Measurements from ENCODE around the gene UXT. TPM values are rescaled to one million over a fixed set of nuclear protein-coding genes. Genes with fewer than 3 reads are reported as not detected.

The UXT gene
- total and polyA plus RNA-seq, 9 donors = 77.4 to 118 (median 85.5) TPM

GRCh38 chrX:47620303-47620685, 38.7 kb downstream of the UXT start:
- Histone ChIP-seq H3K36me3 (ENCODE audit: control insufficient read depth, insufficient read depth, low read length) (no peaks in the 10 kb centered on the region), H3K4me3 (ENCODE audit: low read length) (no peak overlapping the region), H3K4me1 (ENCODE audit: control insufficient read depth, insufficient read depth, low read length) (peaks cover 4% of the 10 kb centered on the region), H3K27me3 (ENCODE audit: control insufficient read depth, insufficient read depth, low read length) (peaks cover 5% of the 10 kb centered on the region), H3K9me3 (replicated peaks; ENCODE audit: control insufficient read depth, low read depth, low read length) (no peaks in the 10 kb centered on the region), H3K27ac (ENCODE audit: low read length) (no peak overlapping the region)
- 80% methylated on average over 1 of the region's 9 CpGs for WGBS (ENCODE audit: insufficient coverage)
- DNase-seq = no peak

GRCh38 chrX:47619486-47620302, 39.3 kb downstream of the UXT start, which contains the start of gene SYN1:
Gene SYN1, minus strand, starts transcription at chrX:47619857. Its CDS starts 129 bp downstream, at chrX:47619728.
- Histone ChIP-seq H3K36me3 (ENCODE audit: control insufficient read depth, insufficient read depth, low read length) (no peaks in the 10 kb centered on the region), H3K27ac (ENCODE audit: low read length) (no peak within 1 kb of the TSS), H3K4me3 (ENCODE audit: low read length) (peak within 1 kb of the TSS; percentile 17), H3K4me1 (ENCODE audit: control insufficient read depth, insufficient read depth, low read length) (peaks cover 4% of the 10 kb centered on the region), H3K9me3 (replicated peaks; ENCODE audit: control insufficient read depth, low read depth, low read length) (no peaks in the 10 kb centered on the region), H3K27me3 (ENCODE audit: control insufficient read depth, insufficient read depth, low read length) (peaks cover 5% of the 10 kb centered on the region)
- peak; percentile 89 for DNase-seq
- 32% methylated on average over 63 of the region's 88 CpGs for WGBS (ENCODE audit: insufficient coverage)

DNA sequence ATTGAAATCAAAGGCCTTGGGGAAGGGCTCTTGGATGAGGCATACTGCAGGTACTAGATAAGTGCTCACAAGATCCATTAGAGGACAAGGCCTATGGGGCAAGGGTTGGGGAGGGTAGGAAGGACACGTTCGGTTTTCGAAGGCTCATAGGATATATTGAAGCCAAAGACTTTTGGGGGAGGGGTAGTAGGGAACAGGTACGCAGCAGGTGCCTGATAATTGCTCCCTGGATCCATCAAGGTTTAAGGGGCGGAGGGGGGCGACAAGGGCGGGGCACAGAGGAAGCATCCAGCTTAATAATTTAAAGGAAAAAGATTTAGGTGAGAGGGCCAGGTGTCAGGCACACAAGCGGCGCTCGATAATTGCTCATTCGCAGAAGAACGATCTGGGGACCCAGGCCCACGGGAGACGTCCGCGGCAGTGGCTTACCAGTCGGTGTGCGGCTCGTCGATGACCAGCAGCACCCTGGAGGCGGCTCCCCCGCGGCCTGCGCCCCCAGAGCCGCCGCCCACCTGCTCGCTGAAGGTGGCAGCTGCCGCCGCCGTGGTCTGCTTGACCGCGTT, 40.0 kb downstream of the UXT start:
- Histone ChIP-seq H3K4me1 (ENCODE audit: control insufficient read depth, insufficient read depth, low read length) (peaks cover 4% of the 10 kb centered on the region), H3K9me3 (replicated peaks; ENCODE audit: control insufficient read depth, low read depth, low read length) (no peaks in the 10 kb centered on the region), H3K27ac (ENCODE audit: low read length) (no peak overlapping the region), H3K27me3 (ENCODE audit: control insufficient read depth, insufficient read depth, low read length) (peaks cover 6% of the 10 kb centered on the region), H3K4me3 (ENCODE audit: low read length) (no peak overlapping the region), H3K36me3 (ENCODE audit: control insufficient read depth, insufficient read depth, low read length) (no peaks in the 10 kb centered on the region)
- DNase-seq = no peak
- WGBS (ENCODE audit: insufficient coverage) = 46% methylated on average over 30 of the region's 32 CpGs

GRCh38 chrX:47614618-47615017, 44.4 kb downstream of the UXT start:
- H3K9me3 ChIP-seq (replicated peaks; ENCODE audit: control insufficient read depth, low read depth, low read length) = no peaks in the 10 kb centered on the region
- H3K4me1 ChIP-seq (ENCODE audit: control insufficient read depth, insufficient read depth, low read length) = peaks cover 2% of the 10 kb centered on the region
- peaks cover 8% of the 10 kb centered on the region for H3K27me3 ChIP-seq (ENCODE audit: control insufficient read depth, insufficient read depth, low read length)
- 66% methylated on average over 4 of the region's 5 CpGs for WGBS (ENCODE audit: insufficient coverage)
- no peak overlapping the region for H3K27ac ChIP-seq (ENCODE audit: low read length)
- H3K4me3 ChIP-seq (ENCODE audit: low read length) = no peak overlapping the region
- DNase-seq = no peak
- no peaks in the 10 kb centered on the region for H3K36me3 ChIP-seq (ENCODE audit: control insufficient read depth, insufficient read depth, low read length)

GRCh38 chrX:47613082-47613481, 45.9 kb downstream of the UXT start:
- whole genome bisulfite sequencing (ENCODE audit: insufficient coverage) = 80% methylated on average over 6 of the region's 8 CpGs
- Histone ChIP-seq H3K4me3 (ENCODE audit: low read length) (no peak overlapping the region), H3K36me3 (ENCODE audit: control insufficient read depth, insufficient read depth, low read length) (no peaks in the 10 kb centered on the region)

DNA sequence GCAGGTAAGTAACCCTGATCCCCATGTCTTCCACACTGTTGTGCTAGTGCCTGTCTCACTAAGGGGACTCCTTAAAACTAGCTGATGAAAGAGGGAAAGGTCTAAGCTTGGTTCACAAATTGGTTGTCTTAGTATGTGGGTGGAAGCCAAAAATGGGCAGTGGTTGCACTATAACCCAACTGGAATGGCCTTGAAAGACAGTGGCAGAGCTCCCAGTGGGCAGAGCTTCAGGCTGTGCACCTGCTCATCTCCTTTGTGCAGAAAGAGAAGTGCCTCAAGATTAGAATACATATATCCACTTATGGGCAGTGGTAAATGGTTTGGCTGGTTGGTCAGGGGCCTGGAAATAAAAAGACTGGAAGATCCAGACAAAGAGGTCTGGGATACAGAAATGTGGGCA, 46.6 kb downstream of the UXT start:
- no peak overlapping the region for H3K27ac ChIP-seq (ENCODE audit: low read length)
- no peak for DNase-seq
- no peak overlapping the region for H3K4me3 ChIP-seq (ENCODE audit: low read length)
- H3K36me3 ChIP-seq (ENCODE audit: control insufficient read depth, insufficient read depth, low read length) = no peaks in the 10 kb centered on the region
- H3K4me1 ChIP-seq (ENCODE audit: control insufficient read depth, insufficient read depth, low read length) = no peaks in the 10 kb centered on the region
- no peaks in the 10 kb centered on the region for H3K9me3 ChIP-seq (replicated peaks; ENCODE audit: control insufficient read depth, low read depth, low read length)
- peaks cover 8% of the 10 kb centered on the region for H3K27me3 ChIP-seq (ENCODE audit: control insufficient read depth, insufficient read depth, low read length)

More at GRCh38 chrX:47613082-47613481, 45.9 kb downstream of the UXT start:
- H3K9me3 ChIP-seq (replicated peaks; ENCODE audit: control insufficient read depth, low read depth, low read length) = no peaks in the 10 kb centered on the region
- H3K27me3 ChIP-seq (ENCODE audit: control insufficient read depth, insufficient read depth, low read length) = peaks cover 8% of the 10 kb centered on the region
- DNase-seq = no peak
- no peak overlapping the region for H3K27ac ChIP-seq (ENCODE audit: low read length)
- no peaks in the 10 kb centered on the region for H3K4me1 ChIP-seq (ENCODE audit: control insufficient read depth, insufficient read depth, low read length)

DNA sequence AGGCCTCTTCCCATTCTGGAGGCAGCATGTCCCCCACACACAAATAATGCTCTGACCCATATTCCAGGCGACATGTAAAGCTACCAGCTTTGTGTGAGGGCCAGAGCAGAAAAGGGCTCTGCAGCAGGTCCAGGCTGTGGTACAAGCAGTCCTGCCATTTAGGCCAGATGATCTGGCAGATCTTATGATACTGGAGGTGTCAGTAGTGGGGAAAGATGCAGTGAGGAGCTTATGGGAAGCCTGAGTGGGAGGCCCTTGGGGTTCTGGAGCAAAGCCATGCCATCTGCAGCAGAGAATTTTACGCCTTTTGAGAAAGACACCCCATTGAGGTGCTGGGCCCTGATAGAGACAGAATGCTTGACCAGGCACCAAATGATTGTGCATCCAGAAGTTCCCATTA, 47.1 kb downstream of the UXT start:
- Histone ChIP-seq H3K4me3 (ENCODE audit: low read length) (no peak overlapping the region), H3K36me3 (ENCODE audit: control insufficient read depth, insufficient read depth, low read length) (no peaks in the 10 kb centered on the region), H3K27ac (ENCODE audit: low read length) (no peak overlapping the region), H3K27me3 (ENCODE audit: control insufficient read depth, insufficient read depth, low read length) (peaks cover 8% of the 10 kb centered on the region), H3K9me3 (replicated peaks; ENCODE audit: control insufficient read depth, low read depth, low read length) (no peaks in the 10 kb centered on the region), H3K4me1 (ENCODE audit: control insufficient read depth, insufficient read depth, low read length) (no peaks in the 10 kb centered on the region)
- no peak for DNase-seq
- 69% methylated on average over 1 of the region's 2 CpGs for WGBS (ENCODE audit: insufficient coverage)

- H3K4me3 ChIP-seq (ENCODE audit: low read length) = no peak overlapping the region
- H3K9me3 ChIP-seq (replicated peaks; ENCODE audit: control insufficient read depth, low read depth, low read length) = no peaks in the 10 kb centered on the region
- H3K27ac ChIP-seq (ENCODE audit: low read length) = no peak overlapping the region
- no CpG with 5 or more reads among the region's 2 CpGs for WGBS (ENCODE audit: insufficient coverage)
- H3K27me3 ChIP-seq (ENCODE audit: control insufficient read depth, insufficient read depth, low read length) = peaks cover 8% of the 10 kb centered on the region
- H3K4me1 ChIP-seq (ENCODE audit: control insufficient read depth, insufficient read depth, low read length) = no peaks in the 10 kb centered on the region
- DNase-seq = no peak
- H3K36me3 ChIP-seq (ENCODE audit: control insufficient read depth, insufficient read depth, low read length) = no peaks in the 10 kb centered on the region
These were observed 47.5 kb downstream of the UXT start for GRCh38 chrX:47611489-47611888.

DNA sequence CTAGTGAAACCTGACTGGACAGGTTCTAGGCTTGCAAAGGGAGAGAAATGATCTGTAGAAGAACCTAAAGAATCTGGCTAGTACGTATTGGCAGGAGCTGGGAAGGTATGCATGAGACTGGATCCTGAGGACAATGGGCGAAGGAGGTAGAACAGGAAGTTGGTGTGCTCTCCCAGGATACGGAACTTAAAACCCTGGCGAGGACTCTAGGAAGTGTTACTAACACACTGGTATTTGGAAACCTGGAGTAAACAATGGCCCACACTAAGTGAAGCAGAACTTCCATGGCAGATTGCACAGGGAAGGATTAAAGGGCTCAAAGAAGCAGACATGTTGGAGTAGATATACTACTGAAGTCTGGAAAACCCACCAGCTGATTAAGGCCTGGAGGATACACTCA, 48.5 kb downstream of the UXT start:
- WGBS (ENCODE audit: insufficient coverage) = 69% methylated on average over 3 of the region's 4 CpGs
- H3K4me3 ChIP-seq (ENCODE audit: low read length) = no peak overlapping the region
- H3K27ac ChIP-seq (ENCODE audit: low read length) = no peak overlapping the region
- no peak for DNase-seq
- no peaks in the 10 kb centered on the region for H3K9me3 ChIP-seq (replicated peaks; ENCODE audit: control insufficient read depth, low read depth, low read length)
- peaks cover 8% of the 10 kb centered on the region for H3K27me3 ChIP-seq (ENCODE audit: control insufficient read depth, insufficient read depth, low read length)
- H3K4me1 ChIP-seq (ENCODE audit: control insufficient read depth, insufficient read depth, low read length) = no peaks in the 10 kb centered on the region
- no peaks in the 10 kb centered on the region for H3K36me3 ChIP-seq (ENCODE audit: control insufficient read depth, insufficient read depth, low read length)

- no peaks in the 10 kb centered on the region for H3K4me1 ChIP-seq (ENCODE audit: control insufficient read depth, insufficient read depth, low read length)
- H3K27ac ChIP-seq (ENCODE audit: low read length) = no peak overlapping the region
- 73% methylated on average over 6 of the region's 9 CpGs for WGBS (ENCODE audit: insufficient coverage)
- no peak for DNase-seq
- H3K27me3 ChIP-seq (ENCODE audit: control insufficient read depth, insufficient read depth, low read length) = peaks cover 1% of the 10 kb centered on the region
- no peak overlapping the region for H3K4me3 ChIP-seq (ENCODE audit: low read length)
- H3K9me3 ChIP-seq (replicated peaks; ENCODE audit: control insufficient read depth, low read depth, low read length) = no peaks in the 10 kb centered on the region
- no peaks in the 10 kb centered on the region for H3K36me3 ChIP-seq (ENCODE audit: control insufficient read depth, insufficient read depth, low read length)
These were observed 50.7 kb downstream of the UXT start for GRCh38 chrX:47608130-47608810.

Data from muscle of leg (tissue), 11 donors.